ENCODE measurements around the gene NEK6. TPM values are rescaled to one million over a fixed set of nuclear protein-coding genes. Genes with fewer than 3 reads are reported as not detected.

NEK6 gene
- total and polyA plus RNA-seq, 2 experiments from 2014 or later, result 14.3 to 27.0 TPM

- H3K9me3 ChIP-seq (ENCODE audit: low read depth), result no peaks in the 10 kb centered on the region
- no peak overlapping the region for H3K27ac ChIP-seq
- no peak for DNase-seq (ENCODE audit: low read depth in 1 of 2, low spot score in 1 of 2)
- peaks cover 6% of the 10 kb centered on the region for H3K4me1 ChIP-seq (ENCODE audit: low read depth)
- peaks cover 7% of the 10 kb centered on the region for H3K36me3 ChIP-seq
- H3K4me3 ChIP-seq, result no peak overlapping the region
- peak; percentile 21 for TF ChIP-seq CTCF (IDR thresholded peaks at IDR 0.05; ENCODE audit: low read depth, low read length)
- H3K27me3 ChIP-seq, result no peaks in the 10 kb centered on the region
Measured at GRCh38 chr9:124357721-124358361, 100.1 kb downstream of the NEK6 start.

DNA sequence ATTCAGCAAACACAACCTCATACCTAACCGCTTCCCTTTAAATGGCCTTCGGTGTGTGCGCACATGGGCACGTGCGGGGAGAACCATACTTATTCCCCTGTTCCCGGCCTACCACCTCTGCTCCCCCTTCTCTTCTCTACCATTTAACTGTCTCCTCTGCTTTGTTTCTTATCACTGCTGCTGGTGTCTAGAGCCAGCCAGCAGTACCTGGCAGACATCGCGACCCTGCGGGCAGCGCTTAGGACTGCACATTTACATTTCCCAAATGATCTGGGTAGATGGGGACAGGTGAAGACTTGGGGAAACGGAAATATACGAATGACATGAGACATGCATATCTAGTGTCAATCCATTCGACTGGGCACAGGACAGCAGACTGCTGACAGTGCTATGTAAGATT lies 100.9 kb downstream of the NEK6 start:
- no peak for TF ChIP-seq CTCF (IDR thresholded peaks at IDR 0.05; ENCODE audit: low read depth, low read length)
- H3K36me3 ChIP-seq, result no peaks in the 10 kb centered on the region
- no peaks in the 10 kb centered on the region for H3K27me3 ChIP-seq
- DNase-seq (ENCODE audit: low read depth in 1 of 2, low spot score in 1 of 2), result no peak
- no peaks in the 10 kb centered on the region for H3K9me3 ChIP-seq (ENCODE audit: low read depth)
- H3K4me1 ChIP-seq (ENCODE audit: low read depth), result peaks cover 6% of the 10 kb centered on the region
- no peak overlapping the region for H3K27ac ChIP-seq
- H3K4me3 ChIP-seq, result no peak overlapping the region

GRCh38 chr9:124359426-124359825 lies 101.7 kb downstream of the NEK6 start:
- Histone ChIP-seq H3K27ac (no peak overlapping the region), H3K36me3 (no peaks in the 10 kb centered on the region), H3K4me3 (no peak overlapping the region), H3K27me3 (no peaks in the 10 kb centered on the region), H3K4me1 (ENCODE audit: low read depth) (peaks cover 6% of the 10 kb centered on the region), H3K9me3 (ENCODE audit: low read depth) (no peaks in the 10 kb centered on the region)
- no peak for DNase-seq (ENCODE audit: low read depth in 1 of 2, low spot score in 1 of 2)
- no peak for TF ChIP-seq CTCF (IDR thresholded peaks at IDR 0.05; ENCODE audit: low read depth, low read length)

DNA sequence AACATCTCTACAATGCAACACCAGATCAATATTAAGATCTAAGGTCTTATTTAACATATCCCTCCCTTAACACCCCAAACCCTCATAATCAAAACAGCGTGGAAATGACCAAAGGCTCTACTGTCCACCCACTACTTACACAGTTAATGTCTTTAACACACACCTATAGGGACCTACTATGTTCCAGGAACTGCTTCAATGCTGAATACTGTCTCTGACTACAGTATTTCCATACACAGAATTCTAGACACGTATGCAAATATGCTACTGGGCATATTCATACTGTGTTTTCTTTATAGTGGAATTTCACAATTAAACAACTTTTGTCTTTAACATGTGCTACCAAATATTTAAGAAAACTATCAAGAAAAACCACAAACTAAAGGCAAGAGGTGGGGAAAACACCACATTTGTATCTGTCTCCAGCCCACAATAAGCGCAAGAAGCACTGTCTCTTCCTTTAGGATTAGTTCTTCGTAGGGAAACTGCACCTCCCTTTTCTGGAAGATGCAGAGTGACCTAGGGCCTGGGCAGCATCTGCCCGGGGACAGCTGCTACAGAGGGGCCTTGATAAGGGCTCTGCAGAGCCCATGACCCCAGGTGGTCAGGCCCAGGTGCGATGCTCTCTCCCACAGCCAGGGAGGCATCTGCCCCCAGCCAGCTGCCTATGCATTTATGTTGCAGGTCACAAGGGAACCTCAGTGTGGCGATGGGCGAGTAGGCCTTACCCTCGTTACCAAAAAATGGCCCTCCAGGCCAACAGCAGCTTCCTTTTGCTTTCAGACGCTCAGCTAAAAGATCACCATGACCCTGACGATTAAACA lies 102.3 kb downstream of the NEK6 start:
- Histone ChIP-seq H3K27ac (no peak overlapping the region), H3K27me3 (no peaks in the 10 kb centered on the region), H3K4me1 (ENCODE audit: low read depth) (peaks cover 6% of the 10 kb centered on the region), H3K9me3 (ENCODE audit: low read depth) (no peaks in the 10 kb centered on the region), H3K36me3 (no peaks in the 10 kb centered on the region), H3K4me3 (no peak overlapping the region)
- TF ChIP-seq CTCF (IDR thresholded peaks at IDR 0.05; ENCODE audit: low read depth, low read length), result no peak
- no peak for DNase-seq (ENCODE audit: low read depth in 1 of 2, low spot score in 1 of 2)

DNA sequence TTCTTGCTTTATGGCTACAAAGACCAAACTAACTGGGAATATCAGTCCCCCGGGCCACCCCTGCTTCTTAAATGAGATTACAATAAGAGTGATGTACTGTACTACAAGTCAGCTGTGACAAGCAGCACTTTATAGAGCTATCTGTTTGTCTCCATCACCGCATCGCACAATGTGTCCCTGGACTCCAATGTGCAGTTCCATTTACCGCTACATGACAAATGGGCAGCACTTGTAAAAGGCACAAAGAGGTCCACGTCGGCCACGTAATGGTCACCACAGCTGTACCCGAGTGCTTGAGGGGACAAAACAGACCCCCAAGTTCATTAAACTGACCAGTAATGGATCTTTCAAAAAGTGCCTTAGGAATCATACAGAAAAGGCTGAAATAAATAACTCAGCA lies 103.4 kb downstream of the NEK6 start:
- H3K27ac ChIP-seq, result no peak overlapping the region
- no peaks in the 10 kb centered on the region for H3K36me3 ChIP-seq
- no peak for DNase-seq (ENCODE audit: low read depth in 1 of 2, low spot score in 1 of 2)
- no peaks in the 10 kb centered on the region for H3K27me3 ChIP-seq
- H3K9me3 ChIP-seq (ENCODE audit: low read depth), result no peaks in the 10 kb centered on the region
- TF ChIP-seq CTCF (IDR thresholded peaks at IDR 0.05; ENCODE audit: low read depth, low read length), result no peak
- peaks cover 6% of the 10 kb centered on the region for H3K4me1 ChIP-seq (ENCODE audit: low read depth)
- H3K4me3 ChIP-seq, result no peak overlapping the region
